Measurements from ENCODE around the gene RPE.

RPE gene

GRCh38 chr2:209984291-209984690 is 18.1 kb upstream of the RPE start:
- Histone ChIP-seq H3K4me1 (ENCODE audit: control insufficient read depth, low read length) (peaks cover 8% of the 10 kb centered on the region), H3K36me3 (ENCODE audit: control insufficient read depth, low read length) (no peaks in the 10 kb centered on the region)

GRCh38 chr2:209985874-209986273 is 16.6 kb upstream of the RPE start:
- TF ChIP-seq EZH2phosphoT487 (IDR thresholded peaks at IDR 0.05; ENCODE audit: borderline replicate concordance, low read length) (no peak), CTCF (IDR thresholded peaks at IDR 0.05; ENCODE audit: low read depth, low read length, poor library complexity, severe bottlenecking) (no peak)
- Histone ChIP-seq H3K4me3 (ENCODE audit: low read length) (no peak overlapping the region), H3K27ac (ENCODE audit: low read depth, low read length) (no peak overlapping the region), H3K36me3 (ENCODE audit: control insufficient read depth, low read length) (no peaks in the 10 kb centered on the region), H4K20me1 (ENCODE audit: control insufficient read depth, insufficient read depth, low read depth, low read length) (no peaks in the 10 kb centered on the region), H3F3A (ENCODE audit: control insufficient read depth, insufficient read depth) (no peaks in the 10 kb centered on the region), H3K27me3 (ENCODE audit: control insufficient read depth, low read length) (peaks cover 11% of the 10 kb centered on the region; the same call in 1 of the 2 replicates), H3K9me2 (replicated peaks; ENCODE audit: control insufficient read depth, low read length) (no peaks in the 10 kb centered on the region), H3K9me3 (ENCODE audit: control insufficient read depth, insufficient read depth, low read length) (no peaks in the 10 kb centered on the region), H3K4me2 (ENCODE audit: low read length) (no peak overlapping the region), H3K4me1 (ENCODE audit: control insufficient read depth, low read length) (peaks cover 8% of the 10 kb centered on the region), H3K79me2 (ENCODE audit: control insufficient read depth, low read length) (no peaks in the 10 kb centered on the region)

More at GRCh38 chr2:209984291-209984690, 18.1 kb upstream of the RPE start:
- Histone ChIP-seq H3K4me2 (ENCODE audit: low read length) (no peak overlapping the region), H3K9me2 (replicated peaks; ENCODE audit: control insufficient read depth, low read length) (no peaks in the 10 kb centered on the region), H3K4me3 (ENCODE audit: low read length) (no peak overlapping the region), H3K79me2 (ENCODE audit: control insufficient read depth, low read length) (no peaks in the 10 kb centered on the region), H4K20me1 (ENCODE audit: control insufficient read depth, insufficient read depth, low read depth, low read length) (no peaks in the 10 kb centered on the region), H3K9me3 (ENCODE audit: control insufficient read depth, insufficient read depth, low read length) (no peaks in the 10 kb centered on the region), H3F3A (ENCODE audit: control insufficient read depth, insufficient read depth) (no peaks in the 10 kb centered on the region), H3K27ac (ENCODE audit: low read depth, low read length) (no peak overlapping the region), H3K27me3 (ENCODE audit: control insufficient read depth, low read length) (0 out of 2 replicates have a peak, but pooled peaks cover 5% of the 10 kb centered on the region)
- TF ChIP-seq CTCF (IDR thresholded peaks at IDR 0.05; ENCODE audit: low read depth, low read length, poor library complexity, severe bottlenecking), result no peak
- no peak for TF ChIP-seq EZH2phosphoT487 (IDR thresholded peaks at IDR 0.05; ENCODE audit: borderline replicate concordance, low read length)

- H3K27ac ChIP-seq (ENCODE audit: low read depth, low read length), result no peak overlapping the region
- no peaks in the 10 kb centered on the region for H3K9me3 ChIP-seq (ENCODE audit: control insufficient read depth, insufficient read depth, low read length)
- no peak for TF ChIP-seq EZH2phosphoT487 (IDR thresholded peaks at IDR 0.05; ENCODE audit: borderline replicate concordance, low read length)
- no peak for TF ChIP-seq CTCF (IDR thresholded peaks at IDR 0.05; ENCODE audit: low read depth, low read length, poor library complexity, severe bottlenecking)
- H3K36me3 ChIP-seq (ENCODE audit: control insufficient read depth, low read length), result no peaks in the 10 kb centered on the region
- peaks cover 8% of the 10 kb centered on the region for H3K4me1 ChIP-seq (ENCODE audit: control insufficient read depth, low read length)
- no peak overlapping the region for H3K4me2 ChIP-seq (ENCODE audit: low read length)
- no peak overlapping the region for H3K4me3 ChIP-seq (ENCODE audit: low read length)
- H3F3A ChIP-seq (ENCODE audit: control insufficient read depth, insufficient read depth), result no peaks in the 10 kb centered on the region
- no peaks in the 10 kb centered on the region for H3K9me2 ChIP-seq (replicated peaks; ENCODE audit: control insufficient read depth, low read length)
- peaks cover 11% of the 10 kb centered on the region; the same call in 1 of the 2 replicates for H3K27me3 ChIP-seq (ENCODE audit: control insufficient read depth, low read length)
- no peaks in the 10 kb centered on the region for H4K20me1 ChIP-seq (ENCODE audit: control insufficient read depth, insufficient read depth, low read depth, low read length)
- H3K79me2 ChIP-seq (ENCODE audit: control insufficient read depth, low read length), result no peaks in the 10 kb centered on the region
Observed at GRCh38 chr2:209986415-209986814, 16.0 kb upstream of the RPE start.

Measured in DOHH2 (cell line).